Osteoblast (primary cell): ENCODE measurements around the gene SYT4. TPM values are rescaled to one million over a fixed set of nuclear protein-coding genes. Genes with fewer than 3 reads are reported as not detected.

ENCODE experiments used
- DNase-seq: peaks from one replicate; pipeline ENCODE4 v3.0.0; 2011; ENCODE audit warnings: low spot score, mixed read lengths; ENCODE audit not compliant: insufficient read length; ENCODE audit errors: missing footprints
- H2AFZ ChIP-seq: 2 replicates; pipeline ENCODE4 v1.6.0; 2011; ENCODE audit warnings: mild to moderate bottlenecking, low read length
- H3K27ac ChIP-seq: 2 replicates; pipeline ENCODE4 v1.5.1; 2011; ENCODE audit warnings: mild to moderate bottlenecking, low read depth, low read length, moderate library complexity
- H3K27me3 ChIP-seq: 2 replicates; pipeline ENCODE4 v1.6.0; 2012; ENCODE audit warnings: mild to moderate bottlenecking, control low read depth, inconsistent platforms, low read length, moderate library complexity; ENCODE audit not compliant: insufficient read depth
- H3K36me3 ChIP-seq: 2 replicates; pipeline ENCODE4 v1.5.1; 2011; ENCODE audit warnings: mild to moderate bottlenecking, low read length, control low read depth, moderate library complexity; ENCODE audit not compliant: insufficient read depth
- H3K4me1 ChIP-seq: 2 replicates; pipeline ENCODE4 v1.5.1; 2011; ENCODE audit warnings: mild to moderate bottlenecking, low read length, control low read depth, moderate library complexity; ENCODE audit not compliant: insufficient read depth
- H3K4me2 ChIP-seq: 2 replicates; pipeline ENCODE4 v1.6.0; 2011; ENCODE audit warnings: mild to moderate bottlenecking, low read length; ENCODE audit not compliant: insufficient read depth
- H3K4me3 ChIP-seq: fragments of 200-600 bp; sonication (generic); 3 replicates; pipeline ENCODE4 v1.5.1; 2012; ENCODE audit warnings: mild to moderate bottlenecking, low read length, inconsistent platforms; ENCODE audit not compliant: insufficient read depth
- H3K79me2 ChIP-seq: 2 replicates; pipeline ENCODE4 v1.6.0; 2012; ENCODE audit warnings: mild to moderate bottlenecking, low read length, control low read depth, inconsistent platforms; ENCODE audit not compliant: insufficient read depth
- H3K9me3 ChIP-seq: 2 replicates; pipeline ENCODE4 v1.5.1; 2011; ENCODE audit warnings: low read depth, low read length, control low read depth
- H4K20me1 ChIP-seq: 2 replicates; pipeline ENCODE4 v1.6.0; 2012; ENCODE audit warnings: mild to moderate bottlenecking, low read length, control low read depth; ENCODE audit not compliant: insufficient read depth
- total RNA-seq: library from RNA; depleted of rRNA; stranded (reverse); fragments of >200 nt; gene quantifications from 2 replicates; pipeline ENCODE4 v1.2.3, GENCODE V29; 2012
- TF ChIP-seq, protein P1 (sequence below): IDR thresholded peaks from 2 replicates; pipeline ENCODE4 v1.5.1; 2011; ENCODE audit warnings: mild to moderate bottlenecking, low read depth, low read length, moderate library complexity; ENCODE audit errors: extremely low read depth

SYT4 gene
- total RNA-seq, 1 donor = not detected

- H3K79me2 ChIP-seq = no peaks in the 10 kb centered on the region
- no peaks in the 10 kb centered on the region for H3K36me3 ChIP-seq
- peaks cover 3% of the 10 kb centered on the region for H3K27me3 ChIP-seq
- H3K4me2 ChIP-seq = no peak overlapping the region
- H3K4me3 ChIP-seq = no peak overlapping the region
- no peak overlapping the region for H3K27ac ChIP-seq
- DNase-seq = no peak
- H3K9me3 ChIP-seq = no peaks in the 10 kb centered on the region
- no peaks in the 10 kb centered on the region for H3K4me1 ChIP-seq
- H2AFZ ChIP-seq = no peak overlapping the region
- H4K20me1 ChIP-seq = no peaks in the 10 kb centered on the region
- TF ChIP-seq, protein P1, sequence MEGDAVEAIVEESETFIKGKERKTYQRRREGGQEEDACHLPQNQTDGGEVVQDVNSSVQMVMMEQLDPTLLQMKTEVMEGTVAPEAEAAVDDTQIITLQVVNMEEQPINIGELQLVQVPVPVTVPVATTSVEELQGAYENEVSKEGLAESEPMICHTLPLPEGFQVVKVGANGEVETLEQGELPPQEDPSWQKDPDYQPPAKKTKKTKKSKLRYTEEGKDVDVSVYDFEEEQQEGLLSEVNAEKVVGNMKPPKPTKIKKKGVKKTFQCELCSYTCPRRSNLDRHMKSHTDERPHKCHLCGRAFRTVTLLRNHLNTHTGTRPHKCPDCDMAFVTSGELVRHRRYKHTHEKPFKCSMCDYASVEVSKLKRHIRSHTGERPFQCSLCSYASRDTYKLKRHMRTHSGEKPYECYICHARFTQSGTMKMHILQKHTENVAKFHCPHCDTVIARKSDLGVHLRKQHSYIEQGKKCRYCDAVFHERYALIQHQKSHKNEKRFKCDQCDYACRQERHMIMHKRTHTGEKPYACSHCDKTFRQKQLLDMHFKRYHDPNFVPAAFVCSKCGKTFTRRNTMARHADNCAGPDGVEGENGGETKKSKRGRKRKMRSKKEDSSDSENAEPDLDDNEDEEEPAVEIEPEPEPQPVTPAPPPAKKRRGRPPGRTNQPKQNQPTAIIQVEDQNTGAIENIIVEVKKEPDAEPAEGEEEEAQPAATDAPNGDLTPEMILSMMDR = no peak
Measured at GRCh38 chr18:43279015-43279744, 1.9 kb upstream of the SYT4 start.

- no peak for DNase-seq
- Histone ChIP-seq H3K27me3 (peaks cover 3% of the 10 kb centered on the region), H3K27ac (no peak overlapping the region), H3K4me1 (no peaks in the 10 kb centered on the region), H3K4me3 (no peak overlapping the region), H2AFZ (no peak overlapping the region), H3K4me2 (no peak overlapping the region), H3K36me3 (no peaks in the 10 kb centered on the region), H4K20me1 (no peaks in the 10 kb centered on the region), H3K79me2 (no peaks in the 10 kb centered on the region), H3K9me3 (no peaks in the 10 kb centered on the region)
- TF ChIP-seq, protein P1 = no peak
Measured at GRCh38 chr18:43278355-43278754, 1.1 kb upstream of the SYT4 start.

DNA sequence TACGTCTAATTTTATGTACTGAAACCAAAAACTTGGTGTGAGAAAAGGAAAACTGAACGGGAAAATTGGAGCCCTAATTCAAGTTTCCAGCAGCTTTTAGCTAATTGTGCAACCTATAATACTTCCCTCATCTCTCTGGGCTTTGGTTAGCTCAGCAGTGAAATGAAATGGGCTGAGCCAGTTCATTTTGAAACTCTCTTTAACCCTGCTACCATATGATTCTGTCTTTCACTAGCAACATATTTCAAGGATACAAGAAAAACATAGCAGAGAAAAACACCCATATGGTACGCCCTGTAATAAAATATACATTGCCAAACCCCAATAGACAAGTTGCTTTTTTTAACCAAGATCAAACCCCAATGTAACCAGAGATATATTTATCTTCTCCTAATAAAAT, 799 bp downstream of the SYT4 start:
- Histone ChIP-seq H3K4me3 (no peak overlapping the region), H4K20me1 (no peaks in the 10 kb centered on the region), H2AFZ (no peak overlapping the region), H3K27ac (no peak overlapping the region), H3K27me3 (peaks cover 3% of the 10 kb centered on the region), H3K36me3 (no peaks in the 10 kb centered on the region), H3K4me2 (no peak overlapping the region), H3K4me1 (no peaks in the 10 kb centered on the region), H3K9me3 (no peaks in the 10 kb centered on the region), H3K79me2 (no peaks in the 10 kb centered on the region)
- TF ChIP-seq, protein P1 = no peak
- no peak for DNase-seq

- Histone ChIP-seq H3K4me1 (no peaks in the 10 kb centered on the region), H3K79me2 (no peaks in the 10 kb centered on the region), H3K9me3 (no peaks in the 10 kb centered on the region), H3K36me3 (no peaks in the 10 kb centered on the region), H3K4me2 (no peak overlapping the region), H3K27ac (no peak overlapping the region), H3K27me3 (peaks cover 3% of the 10 kb centered on the region), H3K4me3 (no peak overlapping the region), H2AFZ (no peak overlapping the region), H4K20me1 (no peaks in the 10 kb centered on the region)
- TF ChIP-seq, protein P1 = no peak
- no peak for DNase-seq
Measured at GRCh38 chr18:43275546-43275945, 1.7 kb downstream of the SYT4 start.
